ENCODE measurements around the gene GLP1R. TPM values are rescaled to one million over a fixed set of nuclear protein-coding genes. Genes with fewer than 3 reads are reported as not detected.

GLP1R gene
- total and polyA plus RNA-seq, 3 experiments from 2014 or later = not detected

- no peaks in the 10 kb centered on the region for H3K9me3 ChIP-seq (ENCODE audit: low read length)
- no peaks in the 10 kb centered on the region for H3K27me3 ChIP-seq (ENCODE audit: insufficient read depth, low read length, poor library complexity, severe bottlenecking)
- peak overlapping the region in 1 of 8 donors; percentile 56 for H3K27ac Mint-ChIP-seq
- no peaks in the 10 kb centered on the region for H3K4me1 Mint-ChIP-seq
- H3K27me3 Mint-ChIP-seq = peaks cover 3 to 7% of the 10 kb centered on the region in 2 donors
- H3K4me3 Mint-ChIP-seq = no peak overlapping the region
- H3K4me3 ChIP-seq (ENCODE audit: low read length) = no peak overlapping the region
- H3K36me3 ChIP-seq (ENCODE audit: insufficient read depth, low read length) = no peaks in the 10 kb centered on the region
- no peaks in the 10 kb centered on the region for H3K9me3 Mint-ChIP-seq
- ChIA-PET POLR2A (no interaction called here), CTCF (no interaction called here)
- H3K4me1 ChIP-seq (ENCODE audit: insufficient read depth, low read length) = no peaks in the 10 kb centered on the region
- no peak for DNase-seq
- no peak overlapping the region for H3K27ac ChIP-seq (ENCODE audit: low read depth, low read length)
- H3K36me3 Mint-ChIP-seq = no peaks in the 10 kb centered on the region
Observed at GRCh38 chr6:39080246-39080875, 31.8 kb downstream of the GLP1R start.

GRCh38 chr6:39082310-39082709, 33.7 kb downstream of the GLP1R start:
- Histone ChIP-seq H3K4me1 (ENCODE audit: insufficient read depth, low read length) (no peaks in the 10 kb centered on the region), H3K27me3 (ENCODE audit: insufficient read depth, low read length, poor library complexity, severe bottlenecking) (peaks cover 2% of the 10 kb centered on the region), H3K9me3 (ENCODE audit: low read length) (no peaks in the 10 kb centered on the region), H3K27ac (ENCODE audit: low read depth, low read length) (no peak overlapping the region), H3K4me3 (ENCODE audit: low read length) (no peak overlapping the region), H3K36me3 (ENCODE audit: insufficient read depth, low read length) (no peaks in the 10 kb centered on the region)
- no peak for DNase-seq
- Mint-ChIP-seq H3K27me3 (peaks cover 13 to 27% of the 10 kb centered on the region in 2 donors), H3K4me1 (peaks cover 1 to 13% (median 13%) of the 10 kb centered on the region in 3 donors), H3K9me3 (no peaks in the 10 kb centered on the region), H3K4me3 (no peak overlapping the region), H3K36me3 (no peaks in the 10 kb centered on the region), H3K27ac (no peak overlapping the region)
- CTCF ChIA-PET = interaction anchor here (0.9 kb wide), 1 partner anchor 222 kb away, joined by 3 read pairs; no protein-coding TSS in a partner anchor
- POLR2A ChIA-PET = no interaction called here

GRCh38 chr6:39083231-39083634, 34.7 kb downstream of the GLP1R start:
- DNase-seq = no peak
- Histone ChIP-seq H3K27me3 (ENCODE audit: insufficient read depth, low read length, poor library complexity, severe bottlenecking) (peaks cover 7% of the 10 kb centered on the region), H3K4me1 (ENCODE audit: insufficient read depth, low read length) (no peaks in the 10 kb centered on the region), H3K9me3 (ENCODE audit: low read length) (no peaks in the 10 kb centered on the region), H3K4me3 (ENCODE audit: low read length) (no peak overlapping the region), H3K36me3 (ENCODE audit: insufficient read depth, low read length) (no peaks in the 10 kb centered on the region), H3K27ac (ENCODE audit: low read depth, low read length) (no peak overlapping the region)
- POLR2A ChIA-PET = no interaction called here
- no peaks in the 10 kb centered on the region for H3K9me3 Mint-ChIP-seq
- no peaks in the 10 kb centered on the region for H3K36me3 Mint-ChIP-seq
- peaks cover 11 to 36% of the 10 kb centered on the region in 2 donors for H3K27me3 Mint-ChIP-seq
- CTCF ChIA-PET = no interaction called here
- peaks cover 1 to 13% (median 13%) of the 10 kb centered on the region in 3 donors for H3K4me1 Mint-ChIP-seq
- no peak overlapping the region for H3K4me3 Mint-ChIP-seq
- H3K27ac Mint-ChIP-seq = no peak overlapping the region

GRCh38 chr6:39084506-39084905, 35.9 kb downstream of the GLP1R start:
- H3K27me3 ChIP-seq (ENCODE audit: insufficient read depth, low read length, poor library complexity, severe bottlenecking) = peaks cover 11% of the 10 kb centered on the region
- no peak overlapping the region for H3K4me3 ChIP-seq (ENCODE audit: low read length)
- H3K4me3 Mint-ChIP-seq = no peak overlapping the region
- no peak overlapping the region for H3K27ac Mint-ChIP-seq
- DNase-seq = no peak
- ChIA-PET CTCF (no interaction called here), POLR2A (no interaction called here)
- no peaks in the 10 kb centered on the region for H3K36me3 ChIP-seq (ENCODE audit: insufficient read depth, low read length)
- no peaks in the 10 kb centered on the region for H3K4me1 ChIP-seq (ENCODE audit: insufficient read depth, low read length)
- H3K4me1 Mint-ChIP-seq = peaks cover 1 to 13% (median 13%) of the 10 kb centered on the region in 3 donors
- no peaks in the 10 kb centered on the region for H3K9me3 ChIP-seq (ENCODE audit: low read length)
- H3K27ac ChIP-seq (ENCODE audit: low read depth, low read length) = no peak overlapping the region
- no peaks in the 10 kb centered on the region for H3K9me3 Mint-ChIP-seq
- H3K27me3 Mint-ChIP-seq = peaks cover 11 to 48% of the 10 kb centered on the region in 2 donors
- no peaks in the 10 kb centered on the region for H3K36me3 Mint-ChIP-seq

GRCh38 chr6:39085129-39085797, 36.7 kb downstream of the GLP1R start:
- H3K27ac ChIP-seq (ENCODE audit: low read depth, low read length) = no peak overlapping the region
- no peaks in the 10 kb centered on the region for H3K36me3 ChIP-seq (ENCODE audit: insufficient read depth, low read length)
- H3K4me3 Mint-ChIP-seq = no peak overlapping the region
- ChIA-PET POLR2A (no interaction called here), CTCF (no interaction called here)
- H3K27me3 Mint-ChIP-seq = peaks cover 14 to 55% of the 10 kb centered on the region in 2 donors
- no peaks in the 10 kb centered on the region for H3K9me3 Mint-ChIP-seq
- no peaks in the 10 kb centered on the region for H3K4me1 ChIP-seq (ENCODE audit: insufficient read depth, low read length)
- no peak for DNase-seq
- H3K4me1 Mint-ChIP-seq = peaks cover 1 to 13% (median 13%) of the 10 kb centered on the region in 3 donors
- H3K27ac Mint-ChIP-seq = no peak overlapping the region
- H3K4me3 ChIP-seq (ENCODE audit: low read length) = no peak overlapping the region
- no peaks in the 10 kb centered on the region for H3K9me3 ChIP-seq (ENCODE audit: low read length)
- no peaks in the 10 kb centered on the region for H3K36me3 Mint-ChIP-seq
- H3K27me3 ChIP-seq (ENCODE audit: insufficient read depth, low read length, poor library complexity, severe bottlenecking) = peaks cover 11% of the 10 kb centered on the region

GRCh38 chr6:39086294-39086693, 37.7 kb downstream of the GLP1R start:
- Mint-ChIP-seq H3K27ac (no peak overlapping the region), H3K9me3 (no peaks in the 10 kb centered on the region), H3K36me3 (no peaks in the 10 kb centered on the region), H3K27me3 (peaks cover 18 to 65% of the 10 kb centered on the region in 2 donors), H3K4me1 (peaks cover 1 to 13% (median 13%) of the 10 kb centered on the region in 3 donors), H3K4me3 (peak overlapping the region in 1 of 7 donors; percentile 62)
- Histone ChIP-seq H3K27me3 (ENCODE audit: insufficient read depth, low read length, poor library complexity, severe bottlenecking) (peaks cover 11% of the 10 kb centered on the region), H3K4me3 (ENCODE audit: low read length) (no peak overlapping the region), H3K9me3 (ENCODE audit: low read length) (no peaks in the 10 kb centered on the region), H3K27ac (ENCODE audit: low read depth, low read length) (no peak overlapping the region), H3K36me3 (ENCODE audit: insufficient read depth, low read length) (no peaks in the 10 kb centered on the region), H3K4me1 (ENCODE audit: insufficient read depth, low read length) (no peaks in the 10 kb centered on the region)
- DNase-seq = no peak
- ChIA-PET CTCF (no interaction called here), POLR2A (no interaction called here)

GRCh38 chr6:39086711-39087110, 38.1 kb downstream of the GLP1R start:
- ChIA-PET CTCF (no interaction called here), POLR2A (no interaction called here)
- H3K9me3 ChIP-seq (ENCODE audit: low read length) = no peaks in the 10 kb centered on the region
- H3K9me3 Mint-ChIP-seq = no peaks in the 10 kb centered on the region
- H3K4me1 ChIP-seq (ENCODE audit: insufficient read depth, low read length) = no peaks in the 10 kb centered on the region
- H3K36me3 Mint-ChIP-seq = no peaks in the 10 kb centered on the region
- H3K27me3 Mint-ChIP-seq = peaks cover 18 to 67% of the 10 kb centered on the region in 2 donors
- peaks cover 1 to 13% (median 13%) of the 10 kb centered on the region in 3 donors for H3K4me1 Mint-ChIP-seq
- H3K4me3 Mint-ChIP-seq = no peak overlapping the region
- H3K27ac ChIP-seq (ENCODE audit: low read depth, low read length) = no peak overlapping the region
- H3K27ac Mint-ChIP-seq = no peak overlapping the region
- H3K27me3 ChIP-seq (ENCODE audit: insufficient read depth, low read length, poor library complexity, severe bottlenecking) = peaks cover 11% of the 10 kb centered on the region
- no peak for DNase-seq
- H3K36me3 ChIP-seq (ENCODE audit: insufficient read depth, low read length) = no peaks in the 10 kb centered on the region
- no peak overlapping the region for H3K4me3 ChIP-seq (ENCODE audit: low read length)

GRCh38 chr6:39087197-39087596, 38.6 kb downstream of the GLP1R start:
- no peaks in the 10 kb centered on the region for H3K9me3 Mint-ChIP-seq
- H3K27me3 Mint-ChIP-seq = peaks cover 20 to 67% of the 10 kb centered on the region in 2 donors
- H3K9me3 ChIP-seq (ENCODE audit: low read length) = no peaks in the 10 kb centered on the region
- H3K27ac Mint-ChIP-seq = no peak overlapping the region
- peaks cover 11% of the 10 kb centered on the region for H3K27me3 ChIP-seq (ENCODE audit: insufficient read depth, low read length, poor library complexity, severe bottlenecking)
- no peak overlapping the region for H3K27ac ChIP-seq (ENCODE audit: low read depth, low read length)
- ChIA-PET CTCF (no interaction called here), POLR2A (no interaction called here)
- DNase-seq = no peak
- no peaks in the 10 kb centered on the region for H3K36me3 Mint-ChIP-seq
- no peak overlapping the region for H3K4me3 Mint-ChIP-seq
- H3K36me3 ChIP-seq (ENCODE audit: insufficient read depth, low read length) = no peaks in the 10 kb centered on the region
- peaks cover 1 to 13% (median 13%) of the 10 kb centered on the region in 3 donors for H3K4me1 Mint-ChIP-seq
- no peaks in the 10 kb centered on the region for H3K4me1 ChIP-seq (ENCODE audit: insufficient read depth, low read length)
- no peak overlapping the region for H3K4me3 ChIP-seq (ENCODE audit: low read length)

All from CD8-positive, alpha-beta memory T cell (primary cell).